Left lobe of liver (tissue), 2 donors: ENCODE measurements around the gene ERBB3. TPM values are rescaled to one million over a fixed set of nuclear protein-coding genes. Genes with fewer than 3 reads are reported as not detected.
"Not testable (repeated sequence)": the region's sequence is repeated elsewhere in the genome, so short reads cannot be mapped to it uniquely, and the experiment has no call there.

Experiments used
- ATAC-seq: fragments of 200-7000 bp; cut with Tn5 transposase; one replicate; pipeline ENCODE4 v1.9.1; 2020; ENCODE audit warnings: mild to moderate bottlenecking, moderate library complexity
- DNase-seq: peaks from one replicate; pipeline ENCODE4 v3.0.0-alpha.2; 2020; ENCODE audit warnings: low spot score
- total RNA-seq: library from RNA; stranded (reverse); gene quantifications from one replicate; pipeline ENCODE4 v1.2.1, GENCODE V29; 2021
- donor health status: DM: no; HTN: no; CAD: no; lungs with moderate emphysema.
- donor health status: DM: no; HTN: yes; CAD: no.

Gene ERBB3
- total RNA-seq, 1 donor from 2014 or later: 93.2 TPM

- DNase-seq (no peak), ATAC-seq (no peak)
These were observed 30.6 kb downstream of the ERBB3 start for GRCh38 chr12:56110571-56110970.

GRCh38 chr12:56114084-56114483 is 34.1 kb downstream of the ERBB3 start:
- no peak for ATAC-seq

GRCh38 chr12:56115329-56115728 is 35.4 kb downstream of the ERBB3 start:
- ATAC-seq: no peak
- no peak for DNase-seq

More at GRCh38 chr12:56114084-56114483, 34.1 kb downstream of the ERBB3 start:
- DNase-seq: no peak

DNA sequence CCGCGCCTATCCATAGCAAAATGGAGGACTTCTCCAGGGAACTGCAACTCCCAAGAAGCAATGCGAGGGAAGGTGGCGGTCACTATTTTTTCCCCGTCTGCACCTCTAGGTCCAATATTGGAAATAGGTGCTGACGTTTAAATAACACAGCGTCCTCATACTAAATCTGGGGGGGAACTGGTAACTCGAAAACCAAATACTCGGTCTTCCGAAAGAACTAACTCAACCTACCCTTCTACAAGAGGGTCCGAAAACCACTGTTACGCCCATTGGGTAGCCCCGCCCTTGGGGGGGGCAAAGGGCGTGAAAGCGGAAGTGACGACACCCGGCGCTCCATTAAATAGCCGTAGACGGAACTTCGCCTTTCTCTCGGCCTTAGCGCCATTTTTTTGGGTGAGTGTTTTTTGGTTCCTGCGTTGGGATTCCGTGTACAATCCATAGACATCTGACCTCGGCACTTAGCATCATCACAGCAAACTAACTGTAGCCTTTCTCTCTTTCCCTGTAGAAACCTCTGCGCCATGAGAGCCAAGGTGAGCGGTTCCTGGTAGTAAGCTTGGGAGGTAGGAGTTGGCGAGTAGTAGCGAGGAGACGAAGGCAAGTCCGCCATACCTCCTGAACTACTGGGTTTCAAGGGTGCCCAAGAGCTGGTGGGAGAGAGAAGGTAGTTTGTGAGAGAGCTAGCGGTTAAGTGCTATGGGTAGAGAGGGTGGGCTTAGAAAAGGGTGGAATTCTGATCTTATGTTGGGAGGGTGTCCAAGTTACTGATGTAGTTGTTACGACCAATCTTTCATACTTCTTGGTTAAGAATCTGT is 36.5 kb downstream of the ERBB3 start, which contains the start of gene RPL41:
Gene RPL41 (plus strand): TSS at position 367 of the 815 bp plus-strand sequence.
- peak; percentile 58 for ATAC-seq
- peak; percentile 95 for DNase-seq

GRCh38 chr12:56117082-56117706 is 37.2 kb downstream of the ERBB3 start:
- ATAC-seq, DNase-seq: not testable (repeated sequence)

DNA sequence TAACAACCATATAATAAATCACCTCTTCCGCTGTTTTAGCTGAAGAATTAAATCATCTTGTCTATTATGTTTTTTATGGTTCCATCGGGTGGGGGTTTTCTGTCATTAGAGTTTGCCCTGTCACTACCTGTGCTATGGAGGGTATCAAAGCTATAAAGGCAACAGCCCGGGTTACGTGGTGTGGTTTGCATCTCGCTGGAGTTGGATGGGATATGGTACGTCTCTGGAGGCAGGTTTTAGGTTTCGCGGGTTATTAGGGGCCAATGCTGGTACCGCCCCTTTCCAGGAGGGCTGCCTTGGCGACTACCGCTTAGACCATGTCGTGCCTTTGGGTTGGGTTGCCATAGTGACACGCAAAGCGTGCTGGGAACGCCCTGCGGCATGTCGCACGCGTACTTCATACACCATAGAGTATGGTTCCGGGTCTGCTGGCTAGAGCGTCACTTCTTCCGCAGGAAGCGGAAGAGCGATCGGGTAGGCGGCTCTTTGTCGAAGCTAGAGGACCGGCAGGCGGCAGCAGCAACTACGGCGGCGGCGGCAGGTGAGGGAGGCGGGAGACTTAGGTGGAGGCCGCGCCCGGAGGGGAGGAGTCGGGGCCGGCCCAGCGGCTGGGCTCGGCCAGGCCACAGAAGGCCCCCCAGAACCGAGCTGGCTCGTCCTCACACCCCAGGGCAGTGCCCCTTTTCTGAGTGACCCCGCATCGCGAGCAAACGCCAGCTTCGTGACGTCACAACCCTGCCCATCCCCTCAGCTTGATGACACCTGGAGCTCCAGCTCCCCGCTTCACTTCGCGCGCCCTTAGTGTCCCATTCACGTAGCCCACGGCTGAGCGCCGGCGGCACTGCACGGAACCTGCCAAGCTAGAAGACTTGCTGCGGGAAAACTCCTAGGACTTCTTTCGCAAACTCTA is 38.1 kb downstream of the ERBB3 start, which contains the start of gene ZC3H10:
Gene ZC3H10 (plus strand): TSS at position 489 of the 910 bp plus-strand sequence. CDS start 2,297 bp downstream, outside the sequence.
- peak; percentile 99 for DNase-seq
- ATAC-seq: peak; percentile 75

GRCh38 chr12:56118688-56119357 is 38.9 kb downstream of the ERBB3 start:
- no peak for ATAC-seq
- DNase-seq: no peak

DNA sequence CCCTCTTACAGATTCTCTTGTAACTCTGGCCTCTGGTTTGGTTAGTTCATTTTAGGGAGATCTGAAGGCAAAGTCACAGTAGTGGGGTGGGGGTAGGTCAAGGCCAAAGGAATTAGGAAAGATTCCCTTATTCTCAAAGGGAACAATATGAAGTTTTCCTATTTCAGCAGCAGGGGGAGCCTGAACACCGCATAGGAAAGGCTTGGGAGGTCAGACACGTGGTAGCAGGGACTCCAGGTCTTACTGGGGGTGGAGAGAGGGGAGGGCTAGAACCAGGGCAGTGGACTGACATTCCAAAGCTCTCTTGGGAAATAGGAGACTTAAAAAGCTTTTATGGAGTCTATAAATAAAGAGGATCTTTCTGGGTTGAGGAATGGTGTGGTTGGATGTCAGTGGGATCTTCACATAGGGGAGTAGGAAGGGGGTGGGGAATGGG is 39.4 kb downstream of the ERBB3 start:
- DNase-seq (peak; percentile 85), ATAC-seq (peak; percentile 55)

DNA sequence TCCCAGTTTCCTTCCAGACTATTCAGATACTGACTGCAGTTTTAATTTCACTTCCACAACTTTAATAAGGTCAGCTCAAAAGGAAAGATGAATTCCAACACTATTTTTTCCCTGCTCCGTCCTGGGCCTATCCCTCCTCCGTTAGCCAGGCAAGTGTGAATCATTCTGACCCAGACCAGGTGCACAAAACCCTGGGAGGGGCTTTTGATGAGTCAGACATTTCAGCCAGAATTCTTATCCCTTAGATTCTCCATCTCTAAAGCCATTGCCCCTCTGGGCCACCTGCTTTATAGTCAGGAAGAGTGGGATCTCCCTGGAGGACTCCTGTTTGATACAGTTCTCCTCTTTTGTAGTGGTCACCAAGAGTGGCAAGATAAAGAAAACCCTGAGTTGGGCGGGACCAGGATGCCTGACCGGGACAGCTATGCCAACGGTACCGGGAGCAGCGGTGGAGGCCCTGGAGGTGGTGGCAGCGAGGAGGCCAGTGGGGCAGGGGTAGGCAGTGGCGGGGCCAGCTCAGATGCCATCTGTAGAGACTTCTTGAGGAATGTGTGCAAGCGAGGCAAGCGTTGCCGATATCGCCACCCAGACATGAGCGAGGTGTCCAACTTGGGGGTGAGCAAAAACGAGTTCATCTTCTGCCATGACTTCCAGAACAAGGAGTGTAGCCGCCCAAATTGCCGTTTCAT is 40.3 kb downstream of the ERBB3 start:
- DNase-seq: no peak
- no peak for ATAC-seq

DNA sequence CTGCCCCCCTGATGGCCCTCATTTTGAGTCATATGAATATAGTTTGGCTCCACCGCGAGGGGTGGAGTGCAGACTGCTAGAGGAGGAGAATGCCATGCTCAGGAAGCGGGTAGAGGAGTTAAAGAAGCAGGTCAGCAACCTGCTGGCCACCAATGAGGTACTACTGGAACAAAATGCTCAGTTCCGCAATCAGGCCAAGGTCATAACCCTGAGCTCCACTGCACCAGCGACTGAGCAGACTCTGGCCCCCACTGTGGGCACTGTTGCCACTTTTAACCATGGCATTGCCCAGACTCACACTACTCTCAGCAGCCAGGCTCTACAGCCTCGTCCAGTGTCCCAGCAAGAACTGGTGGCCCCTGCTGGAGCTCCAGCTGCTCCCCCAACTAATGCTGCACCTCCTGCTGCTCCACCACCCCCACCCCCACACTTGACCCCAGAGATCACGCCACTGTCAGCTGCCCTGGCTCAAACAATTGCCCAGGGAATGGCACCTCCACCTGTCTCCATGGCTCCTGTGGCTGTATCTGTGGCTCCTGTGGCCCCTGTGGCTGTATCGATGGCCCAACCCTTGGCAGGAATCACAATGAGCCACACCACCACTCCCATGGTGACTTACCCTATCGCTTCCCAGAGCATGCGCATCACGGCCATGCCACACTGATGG is 41.4 kb downstream of the ERBB3 start:
- DNase-seq (peak; percentile 92), ATAC-seq (peak; percentile 52)

- ATAC-seq: peak; percentile 21
- no peak for DNase-seq
These were observed 42.7 kb downstream of the ERBB3 start for GRCh38 chr12:56122637-56123036.

DNA sequence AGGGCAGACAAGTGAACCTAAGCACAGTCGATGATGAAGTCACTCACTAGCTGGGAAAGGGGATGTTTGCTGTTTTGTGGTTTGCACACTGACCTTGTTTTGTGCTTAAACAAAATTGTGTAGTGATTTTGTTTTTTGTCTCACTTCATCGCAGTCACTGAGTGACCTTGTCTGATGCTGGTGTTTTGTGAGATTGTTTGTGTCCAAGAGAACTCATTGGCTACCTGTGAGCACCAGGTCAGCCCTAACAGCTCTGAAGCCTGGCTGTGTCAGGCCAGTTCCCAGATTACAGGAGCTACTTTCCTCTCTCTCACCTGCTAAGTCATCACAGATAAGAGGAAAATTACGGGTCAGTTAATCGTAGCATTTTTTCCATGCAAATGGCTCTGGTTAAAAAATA is 44.2 kb downstream of the ERBB3 start:
- ATAC-seq (no peak), DNase-seq (no peak)

DNA sequence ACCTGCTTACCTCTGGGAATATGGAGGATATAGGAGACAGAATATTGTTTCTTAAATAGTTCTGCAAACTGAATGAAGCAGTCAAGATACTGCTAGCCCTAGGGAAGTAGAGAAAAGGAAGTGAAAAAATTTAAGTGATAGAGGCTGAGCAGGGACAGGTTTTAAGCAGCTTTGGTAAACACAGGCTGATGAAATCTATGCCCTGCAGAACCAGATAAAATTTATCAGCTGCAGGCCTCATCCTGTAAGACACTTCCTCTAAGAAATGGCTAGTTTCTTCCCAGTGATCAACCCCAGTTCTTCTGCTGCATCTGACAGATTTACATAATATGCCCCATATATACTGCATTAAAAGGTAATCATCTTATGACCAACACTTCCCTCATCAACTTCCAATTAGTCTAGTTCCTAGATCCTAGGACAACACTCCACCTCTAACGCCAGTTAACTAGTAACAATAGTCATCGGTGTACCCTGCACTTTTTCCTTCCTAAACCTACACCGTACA is 46.8 kb downstream of the ERBB3 start:
- DNase-seq (no peak), ATAC-seq (no peak)

DNA sequence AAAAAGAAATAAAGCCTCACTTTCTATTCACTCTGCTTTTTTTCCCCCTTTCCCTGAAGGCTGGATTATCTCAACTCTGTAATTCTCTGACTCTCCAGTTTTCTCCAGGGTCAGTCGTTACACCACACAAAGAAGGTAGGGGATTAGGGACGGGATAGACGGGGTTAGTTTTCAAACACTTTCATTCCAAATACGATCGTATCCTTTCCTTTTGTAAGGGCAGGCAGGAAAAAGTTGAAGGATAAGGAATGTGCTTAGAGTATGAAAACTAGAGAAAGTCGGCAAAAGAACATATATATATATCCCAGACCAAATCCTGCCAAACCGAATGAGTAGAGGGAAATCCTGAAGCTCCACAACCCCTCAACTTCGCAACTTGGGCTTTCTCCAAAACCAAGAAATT is 47.5 kb downstream of the ERBB3 start:
- no peak for ATAC-seq

GRCh38 chr12:56127888-56128669 is 48.1 kb downstream of the ERBB3 start, which contains the start of gene ESYT1:
Gene ESYT1, plus strand, starts transcription at chr12:56128267. Its CDS starts 53 bp downstream, at chr12:56128320.
- ATAC-seq (peak; percentile 88), DNase-seq (peak; percentile 100)

More for the DNA sequence above, 47.5 kb downstream of the ERBB3 start:
- DNase-seq: no peak

DNA sequence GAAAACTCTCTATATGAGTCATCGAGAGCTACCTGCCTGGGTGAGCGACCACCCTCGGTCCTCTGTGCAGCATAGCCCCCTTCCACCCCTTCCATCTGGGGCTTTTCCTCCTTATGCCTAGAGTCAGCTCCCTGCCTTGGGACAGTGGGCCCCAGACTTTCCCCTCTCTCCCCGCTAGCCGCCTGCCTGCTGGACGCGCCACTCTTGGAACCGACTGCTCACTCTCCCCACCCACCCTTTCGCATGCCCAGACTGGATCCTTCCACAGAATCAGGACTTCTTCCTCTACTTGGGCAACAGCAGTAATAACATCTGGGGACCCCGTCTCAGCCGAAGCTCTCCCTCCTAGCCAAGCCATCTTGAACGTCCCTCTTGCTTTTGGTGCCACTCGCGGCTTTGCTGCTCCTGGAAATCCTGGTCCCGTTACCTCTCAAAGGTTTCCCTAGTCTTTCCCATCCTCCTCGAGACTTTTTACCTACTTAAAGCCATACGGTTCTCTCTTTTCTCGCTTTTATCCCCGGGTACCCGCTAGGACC is 48.8 kb downstream of the ERBB3 start:
- DNase-seq (no peak), ATAC-seq (peak; percentile 29)

GRCh38 chr12:56129206-56129941 is 49.4 kb downstream of the ERBB3 start:
- DNase-seq (peak; percentile 64), ATAC-seq (peak; percentile 40)
